SK-N-DZ (cell line): Measurements from ENCODE around the gene ARL15.

ENCODE experiments used
- DNase-seq: peaks from one replicate; pipeline ENCODE4 v3.0.0-alpha.2; 2015; ENCODE audit warnings: low spot score

Gene ARL15

DNA sequence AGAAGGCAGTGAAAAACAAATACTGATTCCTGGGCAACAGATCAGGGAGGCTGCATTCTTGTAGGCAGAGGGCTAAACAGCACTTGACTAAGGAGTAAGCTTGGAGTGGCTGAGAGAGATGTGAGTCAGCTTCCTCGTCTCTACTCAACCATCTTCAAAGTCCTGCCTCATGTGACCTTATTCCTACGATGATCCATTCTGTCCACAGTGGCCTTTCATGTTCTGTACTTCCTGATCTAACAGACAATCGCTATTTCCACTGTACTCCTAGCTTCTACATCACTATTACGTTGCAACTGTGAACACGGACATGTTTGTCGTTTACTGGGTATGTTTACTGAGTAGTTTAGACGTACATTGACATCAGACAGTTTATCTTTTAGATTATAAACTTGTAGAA is 365.4 kb downstream of the ARL15 start:
- no peak for DNase-seq

DNA sequence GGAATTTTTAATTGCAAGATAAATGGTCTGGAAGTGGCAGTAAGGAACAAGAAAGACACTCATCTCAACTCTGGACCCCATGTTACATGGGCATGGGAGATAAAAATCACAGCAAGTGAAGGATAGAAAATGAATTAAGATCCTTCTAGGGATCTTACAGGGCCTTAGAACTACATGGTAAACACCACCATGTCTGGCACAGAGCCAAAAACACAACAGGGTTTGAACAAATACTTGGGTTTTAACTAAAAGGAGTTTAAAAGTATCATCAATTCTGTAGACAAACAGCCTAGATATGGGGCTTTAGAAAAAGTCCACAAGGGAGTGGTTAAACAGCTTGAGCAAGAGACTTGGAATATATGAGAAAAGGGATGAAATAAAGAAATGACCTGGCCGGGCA is 366.4 kb downstream of the ARL15 start:
- DNase-seq, result no peak

DNA sequence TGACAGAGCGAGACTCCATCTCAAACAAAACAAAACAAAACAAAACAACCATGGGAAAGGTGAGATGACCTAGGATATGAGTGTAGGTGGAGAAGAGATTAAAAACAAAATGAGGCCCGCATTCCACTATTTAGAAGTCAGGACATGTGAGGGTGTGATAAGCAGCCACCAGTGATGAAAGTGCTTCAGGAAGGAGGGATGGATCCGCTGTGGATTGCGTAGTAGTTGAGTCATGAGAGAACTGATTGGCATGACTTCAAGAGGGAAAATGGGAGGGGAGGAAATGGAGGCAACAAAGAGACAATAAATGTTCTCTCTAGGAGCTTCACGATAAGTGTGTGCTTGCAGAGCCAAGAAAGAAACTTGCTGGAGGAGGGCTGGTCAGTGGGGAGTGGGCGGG is 367.6 kb downstream of the ARL15 start:
- no peak for DNase-seq

DNA sequence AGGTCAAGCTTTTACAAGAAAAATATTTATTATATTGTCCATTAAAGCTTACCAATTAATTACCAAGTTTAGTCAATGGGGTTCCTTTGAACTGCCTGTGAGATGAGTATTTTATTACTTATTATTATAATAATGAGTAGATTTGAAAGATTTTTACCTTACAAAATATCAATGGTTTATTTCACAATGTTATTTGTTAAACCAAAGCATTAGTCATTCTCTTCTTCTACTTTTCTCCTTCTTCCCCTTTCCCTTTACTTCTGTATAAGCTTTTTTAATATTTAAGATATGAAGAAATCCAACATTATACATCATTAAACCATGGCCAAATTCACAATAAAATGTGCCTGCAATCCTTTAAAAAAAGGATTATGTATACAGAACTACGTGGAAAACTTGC is 369.5 kb downstream of the ARL15 start:
- no peak for DNase-seq

DNA sequence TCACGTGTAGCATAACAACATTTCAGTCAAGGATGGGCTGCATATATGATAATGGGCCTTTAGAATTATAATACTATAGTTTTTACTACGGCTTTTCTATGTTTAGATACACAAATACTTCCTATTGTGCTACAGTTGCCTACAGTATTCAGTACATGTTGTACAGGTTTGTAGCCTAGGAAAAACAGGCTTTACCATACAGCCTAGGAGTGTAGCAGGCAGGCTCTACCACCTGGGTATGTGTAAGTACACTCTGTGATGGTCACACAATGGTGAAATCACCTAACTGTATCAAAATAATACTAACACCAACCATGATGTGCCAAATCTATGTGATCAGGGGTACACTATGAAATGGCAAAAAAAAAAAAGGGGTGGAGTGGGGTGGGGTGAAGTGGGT is 372.9 kb downstream of the ARL15 start:
- no peak for DNase-seq

DNA sequence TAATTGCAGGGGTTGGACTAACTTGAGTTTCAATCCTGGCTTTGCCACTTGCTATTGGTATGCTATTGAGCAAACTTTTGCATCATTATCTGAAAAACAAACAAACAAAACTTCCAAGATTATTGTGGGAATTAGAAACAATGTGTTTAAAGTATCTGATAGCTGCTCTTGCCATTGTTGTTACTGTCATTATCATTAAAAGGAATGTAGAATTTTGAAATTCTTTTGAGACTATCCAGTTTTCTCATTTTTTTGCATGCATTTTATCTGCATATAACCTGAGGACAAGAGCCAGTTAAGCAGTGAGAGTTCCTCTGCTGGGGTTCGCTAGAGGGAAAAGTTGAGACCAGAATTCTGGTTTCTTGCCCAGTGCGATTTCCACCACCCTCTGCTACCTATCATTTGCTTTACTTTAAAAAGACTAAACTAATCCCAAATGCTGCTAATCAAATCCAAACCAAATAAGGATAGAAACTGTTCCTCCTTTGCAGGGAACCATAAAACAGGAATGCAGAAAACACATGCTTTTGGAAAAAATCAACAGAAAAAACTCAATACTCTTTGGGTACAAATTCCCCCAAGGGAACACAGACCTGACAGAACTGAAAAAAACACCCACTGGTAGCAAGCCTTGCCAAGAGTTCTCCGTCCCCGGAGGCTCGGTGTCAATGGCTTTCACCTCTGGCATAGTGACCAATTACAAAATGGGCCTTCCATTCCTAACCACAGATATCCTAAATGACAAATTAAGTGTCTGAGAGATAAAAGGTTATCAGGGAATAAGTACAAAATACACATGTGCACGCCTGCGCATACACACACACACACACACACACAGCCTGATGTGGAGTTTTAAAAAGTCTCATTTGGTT is 373.7 kb downstream of the ARL15 start:
- DNase-seq, result no peak

DNA sequence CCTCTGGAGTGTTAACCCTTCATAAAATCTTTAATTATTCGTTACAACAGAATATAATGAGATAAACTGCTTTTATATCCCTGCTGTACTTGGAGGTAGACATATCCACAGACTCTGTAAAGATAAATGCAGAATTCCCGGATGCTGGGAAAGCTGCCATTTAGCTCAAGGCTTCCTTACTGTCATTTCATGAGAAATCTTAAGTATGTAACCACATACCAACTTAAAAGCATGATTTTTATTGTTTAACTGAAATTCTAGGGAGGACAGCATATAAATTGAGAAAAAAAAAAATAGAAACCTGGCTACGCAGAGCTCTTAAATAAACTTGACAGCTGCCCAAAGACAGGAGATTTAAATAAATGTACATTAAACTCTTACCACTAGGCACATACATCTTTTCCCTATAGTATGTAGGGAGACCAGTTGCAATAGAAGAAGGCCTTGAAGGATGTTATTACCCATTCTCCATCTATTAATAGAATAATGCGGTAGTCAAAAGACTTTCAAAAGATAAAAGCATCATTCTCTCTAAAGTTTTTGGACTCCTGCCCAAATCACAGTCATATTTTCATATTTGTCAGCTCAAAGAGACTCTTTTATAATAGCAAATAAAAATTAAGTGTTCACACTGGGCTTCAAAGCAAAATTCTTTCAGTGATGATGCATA is 376.1 kb downstream of the ARL15 start:
- DNase-seq, result no peak

DNA sequence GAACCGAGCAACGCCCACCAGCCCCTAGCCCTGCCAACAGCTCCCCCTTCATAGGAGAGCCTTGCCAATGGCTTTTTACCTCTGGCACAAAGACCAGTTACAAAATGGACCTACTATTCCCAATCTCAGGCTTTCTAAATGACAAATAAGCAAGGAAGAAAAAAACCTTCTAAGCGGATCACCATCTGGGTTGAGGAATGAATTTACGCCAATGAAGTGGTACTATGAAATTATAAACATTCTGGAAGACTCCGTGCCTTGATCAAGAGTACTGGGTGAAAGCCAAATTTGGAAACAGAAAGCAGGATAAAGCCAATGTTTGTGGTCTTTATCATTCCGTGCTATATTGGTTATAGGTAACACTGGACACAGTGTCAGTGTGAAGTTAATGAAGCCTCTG is 378.0 kb downstream of the ARL15 start:
- DNase-seq, result no peak

DNA sequence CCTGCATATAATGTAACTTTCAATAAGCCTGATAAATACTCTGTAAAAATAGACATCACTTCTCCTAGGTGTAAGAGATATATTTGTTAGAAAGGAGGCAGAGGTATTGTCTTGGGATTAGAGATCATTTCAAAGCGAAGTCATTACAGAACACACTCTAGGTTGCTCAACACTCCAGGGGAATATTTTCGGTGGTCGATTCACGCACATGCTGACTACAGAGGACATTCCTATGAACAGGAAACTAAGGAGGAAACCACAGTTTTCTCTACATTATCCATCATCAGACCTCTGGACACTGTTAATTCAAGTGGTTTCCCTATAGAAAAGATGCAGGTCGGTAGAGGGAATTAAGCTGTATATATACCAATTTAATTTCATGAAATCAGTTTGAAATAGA is 379.9 kb downstream of the ARL15 start:
- no peak for DNase-seq

DNA sequence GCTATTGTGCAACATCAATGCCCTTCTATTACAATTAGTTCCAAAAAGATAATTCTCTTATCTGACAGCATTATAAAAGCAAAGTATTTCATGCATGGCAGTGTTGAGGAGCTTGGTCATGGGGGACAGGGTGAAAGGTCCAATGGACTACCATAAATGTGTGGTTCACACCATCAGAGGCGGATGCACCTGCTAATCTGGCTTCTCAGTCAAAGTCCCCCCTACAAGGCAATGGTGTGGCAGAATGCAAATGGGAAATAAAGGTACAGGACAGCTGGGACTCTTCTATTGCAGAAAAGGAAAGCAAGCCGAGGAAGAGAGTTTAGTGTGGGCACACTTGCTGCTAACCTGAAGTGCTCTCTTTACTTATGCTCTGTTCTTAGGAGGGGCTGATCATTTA is 380.8 kb downstream of the ARL15 start:
- DNase-seq, result no peak

DNA sequence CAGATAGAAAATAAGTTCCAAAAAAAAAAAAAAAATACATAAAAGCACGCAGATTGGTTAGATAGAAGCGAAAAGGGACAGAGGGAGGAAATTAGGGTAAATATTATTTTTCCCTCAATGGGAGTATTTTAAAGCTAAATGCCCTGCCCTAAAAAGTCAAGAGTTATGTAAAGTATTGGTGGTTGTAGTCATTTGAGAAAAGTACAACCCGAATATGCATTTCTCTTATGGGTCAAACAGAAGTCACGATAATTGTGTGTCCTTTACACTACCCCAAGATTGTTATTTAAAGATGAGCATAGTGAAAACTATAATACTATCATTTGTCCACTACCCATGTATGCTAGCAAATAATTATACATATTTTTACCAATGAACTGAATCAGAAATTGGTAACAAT is 381.2 kb downstream of the ARL15 start:
- no peak for DNase-seq

DNA sequence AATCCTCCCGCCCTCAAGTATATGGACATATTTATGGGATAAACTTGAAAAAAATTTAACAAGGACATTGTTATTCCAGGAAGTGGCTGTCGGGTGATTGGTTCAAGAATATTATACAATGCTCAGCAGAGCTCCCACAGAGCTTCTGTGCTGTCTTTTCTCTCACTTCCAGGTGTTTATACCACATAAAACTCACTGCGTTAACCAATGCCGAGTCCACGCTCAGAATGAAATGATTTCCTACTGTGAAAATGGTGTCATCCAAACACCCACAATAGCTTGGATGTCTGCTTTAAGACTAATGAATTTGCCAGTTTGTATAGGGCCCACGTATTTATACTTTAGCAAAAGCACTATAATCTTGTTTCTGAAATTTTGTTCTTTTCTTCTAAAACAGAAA is 381.7 kb downstream of the ARL15 start:
- no peak for DNase-seq

DNA sequence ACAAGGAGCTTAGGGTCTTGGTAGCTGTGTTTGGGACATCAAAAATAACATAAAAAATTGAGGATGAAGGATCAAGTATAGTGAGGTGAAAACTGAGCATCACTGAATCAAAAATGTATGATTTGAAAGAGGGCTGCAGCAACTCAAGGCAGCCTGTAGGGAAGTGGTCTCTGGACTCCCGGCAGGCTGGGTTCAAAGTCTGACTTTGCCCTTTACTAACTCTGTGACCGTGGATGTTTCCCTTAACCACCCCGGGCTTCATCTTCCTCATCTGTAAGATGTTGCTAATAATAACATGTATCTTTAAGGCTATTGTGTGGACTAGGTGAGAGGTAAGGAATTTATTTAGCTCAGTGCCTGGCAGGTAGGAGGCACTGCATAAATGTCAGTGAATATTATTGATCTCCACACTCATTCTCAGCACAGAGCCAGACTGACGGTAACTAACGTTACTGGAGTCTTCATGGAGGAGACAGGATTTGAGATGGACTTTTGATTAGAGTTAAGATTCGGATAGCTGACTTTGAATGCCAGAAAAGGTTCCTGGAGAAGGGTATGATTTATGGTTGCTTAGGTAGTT is 382.6 kb downstream of the ARL15 start:
- no peak for DNase-seq

DNA sequence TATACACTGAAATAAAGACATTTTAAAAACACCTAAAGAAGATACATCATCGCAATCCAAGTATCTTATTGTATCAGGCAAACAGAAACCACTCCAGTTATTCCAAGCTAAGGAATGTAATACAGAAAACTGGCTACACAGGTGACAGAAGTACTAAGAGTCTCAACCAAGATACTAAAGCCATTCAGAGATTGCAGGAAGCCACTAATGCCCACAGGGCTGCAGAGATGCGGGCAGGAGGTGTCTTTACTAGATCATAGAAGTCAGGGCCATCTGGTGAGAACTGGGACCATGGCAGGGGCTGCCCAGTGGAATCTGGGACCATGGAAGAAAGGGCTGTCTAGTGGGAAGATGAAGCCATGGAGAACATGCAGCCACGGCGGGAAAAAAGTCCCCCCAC is 384.3 kb downstream of the ARL15 start:
- DNase-seq, result no peak

DNA sequence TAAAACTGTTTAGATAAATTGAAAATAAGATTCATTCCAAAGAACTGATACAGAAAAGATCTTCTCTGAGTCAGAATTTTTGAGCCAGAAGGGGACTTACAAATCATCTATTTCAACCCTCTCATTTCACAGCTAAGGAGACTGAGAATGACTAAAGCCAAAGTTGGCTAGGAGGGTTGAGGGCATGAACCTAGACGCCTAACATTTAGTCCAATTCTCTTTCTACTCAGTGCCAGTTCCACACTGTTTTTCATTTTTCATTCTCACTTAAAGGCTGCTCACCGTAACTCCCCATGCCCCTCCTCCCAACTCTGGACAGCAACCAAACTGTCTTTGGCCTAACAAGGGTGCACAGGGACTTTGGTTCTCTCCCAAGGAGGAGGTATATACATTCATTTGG is 386.0 kb downstream of the ARL15 start:
- no peak for DNase-seq

DNA sequence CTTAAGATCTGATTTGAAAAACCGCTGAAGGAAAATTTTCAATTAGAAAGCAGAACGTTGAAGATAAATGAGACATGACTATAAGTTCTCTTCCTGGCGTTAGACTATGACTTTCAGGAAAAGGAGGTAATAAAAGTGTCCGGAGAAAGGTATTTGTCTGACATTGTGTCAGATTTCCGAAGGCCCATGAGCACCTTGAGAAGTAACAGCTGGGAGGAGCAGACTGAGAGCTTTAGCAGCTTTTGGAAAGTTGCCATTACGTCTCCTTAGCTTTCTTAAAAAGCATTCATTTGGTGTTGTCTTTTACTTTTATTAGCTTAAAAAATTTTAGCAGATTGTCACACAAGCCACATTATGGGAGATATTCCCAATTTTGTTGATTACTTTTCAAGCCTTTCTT is 386.4 kb downstream of the ARL15 start:
- DNase-seq, result no peak

DNA sequence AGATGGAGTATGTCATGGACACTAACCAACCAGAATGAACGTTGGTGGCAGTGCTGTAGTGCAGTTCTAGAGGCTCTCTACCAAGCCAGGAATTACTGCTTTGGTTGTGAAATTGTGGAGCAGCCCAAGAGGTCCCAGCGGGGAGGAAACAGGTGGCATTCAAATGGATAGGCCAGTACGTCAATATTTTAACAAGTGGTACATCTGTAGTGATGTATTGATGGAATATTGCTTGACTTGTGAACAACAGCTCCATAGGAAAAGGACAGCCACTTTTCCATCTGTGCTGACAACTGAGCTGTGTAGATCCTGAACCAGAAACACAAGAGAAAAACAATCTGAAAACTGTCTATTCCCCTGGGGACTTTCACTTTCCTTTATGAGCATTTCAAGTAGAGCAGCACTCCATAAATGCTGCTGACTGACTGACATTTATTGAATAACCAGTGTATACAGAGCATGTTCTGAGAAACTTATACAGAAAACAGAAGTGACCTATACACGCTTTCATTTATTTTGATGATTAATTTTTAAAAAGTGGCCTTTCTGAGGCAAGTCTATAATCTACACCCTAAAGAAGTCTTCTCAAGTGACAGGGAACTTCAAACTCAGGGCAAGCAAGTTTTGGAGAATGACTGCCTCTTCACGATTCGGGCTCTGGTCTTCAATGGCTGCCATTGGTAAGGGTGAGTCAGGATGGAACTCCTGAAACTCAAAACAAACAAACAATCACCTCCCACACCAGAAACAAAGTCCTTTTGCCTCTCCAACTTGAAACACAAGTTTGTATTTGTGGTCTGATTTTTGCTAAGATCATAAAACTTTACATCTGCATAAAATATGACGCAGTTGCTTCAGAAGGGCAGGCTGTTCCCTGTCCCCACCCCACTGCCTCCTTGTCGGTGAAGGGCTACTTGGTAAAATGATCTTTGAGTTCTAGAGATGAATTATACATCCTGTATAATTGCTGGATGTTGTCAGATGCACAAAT is 387.6 kb downstream of the ARL15 start:
- no peak for DNase-seq

DNA sequence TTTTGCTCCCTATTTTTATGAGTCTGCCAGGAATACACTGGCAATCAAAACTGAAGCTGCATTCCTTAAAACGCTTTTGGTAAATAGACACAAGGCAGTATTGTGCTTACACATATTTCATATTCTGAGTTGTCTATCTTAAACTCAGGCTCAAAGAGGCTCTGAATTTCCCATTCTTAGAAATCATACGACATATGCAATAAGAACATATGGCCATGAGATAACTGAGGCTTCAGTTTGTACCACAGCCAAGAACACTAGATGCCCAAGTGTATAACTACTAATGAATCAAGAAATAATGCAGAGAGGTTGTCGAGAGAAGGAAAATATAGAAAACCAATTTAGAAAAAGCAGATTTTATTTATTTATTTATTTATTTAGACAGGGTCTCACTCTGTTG is 392.5 kb downstream of the ARL15 start:
- DNase-seq, result no peak

DNA sequence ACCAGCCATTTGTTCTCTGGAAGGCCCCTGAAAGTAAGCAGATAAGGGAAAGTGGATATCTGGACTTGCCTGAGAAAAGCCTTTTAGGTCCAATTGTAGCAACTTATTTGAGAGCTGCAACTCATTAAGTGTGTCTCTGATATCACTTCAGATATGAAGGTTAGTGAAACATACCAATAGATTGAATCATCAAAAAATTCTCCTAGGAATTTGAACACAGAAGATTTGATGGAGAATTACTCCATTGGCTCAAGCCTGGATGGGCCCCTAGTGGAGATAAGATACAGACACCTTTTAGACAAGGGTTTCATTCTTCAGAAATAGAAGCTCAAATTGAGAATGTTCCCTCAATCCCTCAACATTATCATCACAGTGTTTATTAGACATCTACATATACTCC is 393.3 kb downstream of the ARL15 start:
- DNase-seq, result peak; percentile 11

DNA sequence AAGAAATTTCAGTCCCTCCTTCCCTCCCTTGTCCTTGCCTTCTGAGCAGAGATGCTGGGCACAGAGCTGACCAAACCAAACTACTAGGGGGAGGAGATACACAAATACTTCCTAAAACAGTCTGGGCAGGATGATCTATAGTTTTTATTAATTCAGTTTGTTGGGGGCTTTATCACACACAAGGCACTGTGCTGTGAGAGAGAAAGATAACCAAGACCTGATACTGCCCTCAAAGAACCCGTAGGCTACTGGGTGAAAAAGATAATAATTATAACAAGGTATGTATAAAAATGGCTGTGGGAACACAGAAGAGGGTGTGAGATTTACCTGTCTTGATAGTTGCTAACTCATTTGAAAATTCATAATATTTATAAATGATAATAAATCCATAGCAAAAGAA is 395.3 kb downstream of the ARL15 start:
- DNase-seq, result no peak

DNA sequence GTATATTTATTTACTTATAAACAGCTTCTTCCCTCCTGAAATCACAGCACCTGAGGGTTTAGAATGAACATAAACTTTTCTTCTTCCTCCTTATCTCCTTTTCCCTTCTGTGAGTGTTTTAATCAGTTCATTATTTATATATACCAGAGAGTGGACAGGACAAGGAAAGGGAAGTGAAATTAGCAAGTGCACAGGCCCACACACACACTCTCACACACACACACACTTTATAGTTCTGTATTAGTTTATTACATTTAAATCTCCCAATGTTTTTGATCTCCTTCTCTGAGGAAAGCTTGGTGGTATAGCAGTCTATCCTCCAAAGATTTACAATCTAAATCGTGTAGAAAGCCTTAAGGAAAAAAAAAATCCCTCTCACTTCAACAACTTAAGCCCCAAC is 396.4 kb downstream of the ARL15 start:
- DNase-seq, result no peak

DNA sequence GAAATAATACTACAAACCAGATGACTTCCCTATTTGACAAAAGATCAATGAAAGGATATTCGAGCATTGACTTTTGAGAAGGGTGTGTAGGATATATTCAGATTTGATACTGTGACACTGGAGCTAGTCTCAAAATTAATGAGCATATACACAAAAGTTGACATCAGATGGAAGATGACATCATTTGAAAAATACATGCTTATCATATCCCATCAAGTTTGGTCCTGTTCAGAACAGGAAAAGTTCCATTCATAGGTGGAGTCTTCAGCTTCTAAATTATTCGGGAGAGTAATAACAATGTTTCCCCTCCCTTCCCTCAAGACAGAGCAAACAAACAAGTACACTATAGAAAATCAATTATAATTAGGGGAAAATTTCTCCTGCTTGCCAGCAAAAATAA is 401.6 kb downstream of the ARL15 start:
- DNase-seq, result no peak
